Hematopoietic multipotent progenitor cell treated with erythropoietin and hydrocortisone succinate and interleukin-3 and kit ligand, for 15 days (in vitro differentiated cells): ENCODE results near the gene ESRRA.
"Not testable (repeated sequence)": the region's sequence is repeated elsewhere in the genome, so short reads cannot be mapped to it uniquely, and the experiment has no call there.

ENCODE experiments used
- DNase-seq: peaks from one replicate; pipeline ENCODE4 v3.0.0-alpha.2; 2015; ENCODE audit warnings: low spot score

Gene ESRRA

DNA sequence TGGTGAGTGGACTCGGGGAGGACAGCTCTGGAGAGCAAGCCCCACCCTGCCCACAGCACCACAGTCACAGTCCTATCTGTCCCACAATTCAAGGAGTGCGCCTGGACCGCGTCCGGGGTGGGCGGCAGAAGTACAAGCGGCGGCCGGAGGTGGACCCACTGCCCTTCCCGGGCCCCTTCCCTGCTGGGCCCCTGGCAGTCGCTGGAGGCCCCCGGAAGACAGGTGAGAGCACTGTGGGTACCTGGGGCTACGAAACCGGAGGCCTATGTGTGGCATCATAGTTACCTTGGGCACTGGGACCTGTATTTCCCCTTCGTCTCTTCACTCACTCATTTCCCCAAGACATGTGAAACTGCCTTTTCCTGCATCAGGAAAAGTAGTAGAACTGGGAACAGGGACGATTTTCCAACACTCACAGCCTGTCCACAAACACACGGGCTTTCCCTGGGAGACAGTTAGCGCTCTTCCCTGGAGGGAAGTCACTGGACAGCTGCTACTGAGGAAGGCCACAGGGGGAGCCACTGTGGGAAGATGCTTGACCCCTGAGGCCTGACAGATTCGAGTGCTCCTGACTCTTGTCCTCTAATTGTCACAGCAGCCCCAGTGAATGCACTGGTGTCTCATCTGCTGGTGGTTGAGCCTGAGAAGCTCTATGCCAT is 9.0 kb downstream of the ESRRA start:
- DNase-seq: no peak

DNA sequence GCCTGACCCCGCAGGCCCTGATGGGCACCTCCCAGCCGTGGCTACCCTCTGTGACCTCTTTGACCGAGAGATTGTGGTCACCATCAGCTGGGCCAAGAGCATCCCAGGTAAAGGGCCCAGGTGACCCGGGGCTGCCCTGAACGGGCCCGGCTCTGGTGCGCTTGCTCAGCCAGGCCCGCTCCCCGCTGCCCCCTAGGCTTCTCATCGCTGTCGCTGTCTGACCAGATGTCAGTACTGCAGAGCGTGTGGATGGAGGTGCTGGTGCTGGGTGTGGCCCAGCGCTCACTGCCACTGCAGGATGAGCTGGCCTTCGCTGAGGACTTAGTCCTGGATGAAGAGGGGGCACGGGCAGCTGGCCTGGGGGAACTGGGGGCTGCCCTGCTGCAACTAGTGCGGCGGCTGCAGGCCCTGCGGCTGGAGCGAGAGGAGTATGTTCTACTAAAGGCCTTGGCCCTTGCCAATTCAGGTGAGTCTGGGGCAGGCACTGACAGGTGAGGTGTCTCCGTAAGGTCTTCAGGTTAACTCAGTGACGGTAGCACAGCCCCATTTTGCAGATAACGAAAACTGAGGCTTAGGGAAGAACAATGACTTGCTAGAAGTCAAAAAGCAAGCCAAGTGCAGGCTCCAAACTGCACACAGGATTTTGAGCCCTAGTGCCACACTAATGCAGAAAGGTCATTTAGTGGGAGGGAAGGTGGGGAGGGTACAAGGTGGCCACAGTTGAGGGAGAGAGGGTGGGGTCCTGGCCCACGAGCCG is 9.7 kb downstream of the ESRRA start:
- no peak for DNase-seq

DNA sequence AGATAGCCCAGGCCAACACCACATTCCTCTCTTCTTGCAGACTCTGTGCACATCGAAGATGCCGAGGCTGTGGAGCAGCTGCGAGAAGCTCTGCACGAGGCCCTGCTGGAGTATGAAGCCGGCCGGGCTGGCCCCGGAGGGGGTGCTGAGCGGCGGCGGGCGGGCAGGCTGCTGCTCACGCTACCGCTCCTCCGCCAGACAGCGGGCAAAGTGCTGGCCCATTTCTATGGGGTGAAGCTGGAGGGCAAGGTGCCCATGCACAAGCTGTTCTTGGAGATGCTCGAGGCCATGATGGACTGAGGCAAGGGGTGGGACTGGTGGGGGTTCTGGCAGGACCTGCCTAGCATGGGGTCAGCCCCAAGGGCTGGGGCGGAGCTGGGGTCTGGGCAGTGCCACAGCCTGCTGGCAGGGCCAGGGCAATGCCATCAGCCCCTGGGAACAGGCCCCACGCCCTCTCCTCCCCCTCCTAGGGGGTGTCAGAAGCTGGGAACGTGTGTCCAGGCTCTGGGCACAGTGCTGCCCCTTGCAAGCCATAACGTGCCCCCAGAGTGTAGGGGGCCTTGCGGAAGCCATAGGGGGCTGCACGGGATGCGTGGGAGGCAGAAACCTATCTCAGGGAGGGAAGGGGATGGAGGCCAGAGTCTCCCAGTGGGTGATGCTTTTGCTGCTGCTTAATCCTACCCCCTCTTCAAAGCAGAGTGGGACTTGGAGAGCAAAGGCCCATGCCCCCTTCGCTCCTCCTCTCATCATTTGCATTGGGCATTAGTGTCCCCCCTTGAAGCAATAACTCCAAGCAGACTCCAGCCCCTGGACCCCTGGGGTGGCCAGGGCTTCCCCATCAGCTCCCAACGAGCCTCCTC is 10.6 kb downstream of the ESRRA start:
- DNase-seq: not testable (repeated sequence)

DNA sequence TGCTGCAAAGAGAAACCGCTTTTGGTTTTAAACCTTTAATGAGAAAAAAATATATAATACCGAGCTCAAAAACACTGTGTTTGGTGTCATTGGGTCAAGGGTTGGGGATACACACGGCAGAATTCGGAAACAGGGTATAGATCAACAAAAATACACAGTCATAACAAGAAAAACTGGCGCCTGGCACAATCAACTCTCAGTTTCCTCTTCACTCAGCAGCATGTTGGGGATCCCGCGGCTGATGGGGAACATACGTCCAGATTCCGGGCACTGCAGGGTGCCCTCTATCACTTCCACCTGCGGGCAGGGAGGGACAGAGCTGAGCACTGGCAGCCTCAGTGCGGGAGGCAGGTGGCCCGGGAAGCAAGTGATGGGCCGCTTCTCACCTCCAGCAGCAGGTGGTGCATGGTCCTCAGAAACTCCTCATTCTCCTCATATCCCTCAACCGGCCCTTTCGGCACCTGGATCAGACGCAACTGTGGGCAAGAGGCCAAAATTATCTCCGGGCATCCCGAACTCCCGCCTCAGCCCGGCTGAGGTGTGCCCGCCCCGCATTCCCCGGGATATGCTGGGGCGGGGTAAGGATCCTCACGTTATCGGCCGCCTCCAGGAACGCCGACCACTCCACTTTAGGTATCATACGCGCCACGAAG is 11.5 kb downstream of the ESRRA start:
- peak; percentile 54 for DNase-seq

DNA sequence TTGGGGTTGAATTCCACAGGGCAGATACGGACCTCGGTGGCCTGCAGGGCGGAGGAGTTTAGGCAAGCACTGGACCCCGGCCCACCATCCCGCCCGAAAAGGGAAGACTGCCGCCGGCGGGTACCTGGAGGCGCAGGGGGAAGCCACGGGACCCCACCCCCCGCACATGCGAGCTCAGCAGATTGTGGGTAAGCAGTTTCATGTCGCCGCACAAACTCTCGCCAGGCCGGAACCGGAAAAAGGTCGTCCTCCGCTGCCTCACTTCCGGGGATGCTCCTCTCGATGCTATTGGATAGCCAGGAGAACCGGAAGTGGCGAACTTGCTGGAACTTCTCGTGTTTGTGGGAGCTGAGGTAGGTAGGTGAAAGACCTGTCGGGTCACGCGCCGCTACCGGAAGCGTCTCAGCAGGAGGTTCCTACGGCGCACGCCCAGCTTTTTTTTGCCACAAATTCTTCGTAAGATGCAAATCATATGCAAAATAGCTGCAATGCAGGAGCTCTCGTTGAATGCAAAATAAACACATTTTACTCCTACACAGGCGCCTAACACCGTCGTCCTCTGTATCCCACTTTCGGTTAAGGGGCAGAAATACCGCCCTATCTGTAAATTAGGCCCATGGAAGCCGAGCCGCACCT is 12.1 kb downstream of the ESRRA start, which contains the start of gene TRMT112:
Gene TRMT112 (minus strand): TSS at position 235 of the 636 bp plus-strand sequence. CDS start 33 bp downstream, at position 202.
- peak; percentile 97 for DNase-seq

DNA sequence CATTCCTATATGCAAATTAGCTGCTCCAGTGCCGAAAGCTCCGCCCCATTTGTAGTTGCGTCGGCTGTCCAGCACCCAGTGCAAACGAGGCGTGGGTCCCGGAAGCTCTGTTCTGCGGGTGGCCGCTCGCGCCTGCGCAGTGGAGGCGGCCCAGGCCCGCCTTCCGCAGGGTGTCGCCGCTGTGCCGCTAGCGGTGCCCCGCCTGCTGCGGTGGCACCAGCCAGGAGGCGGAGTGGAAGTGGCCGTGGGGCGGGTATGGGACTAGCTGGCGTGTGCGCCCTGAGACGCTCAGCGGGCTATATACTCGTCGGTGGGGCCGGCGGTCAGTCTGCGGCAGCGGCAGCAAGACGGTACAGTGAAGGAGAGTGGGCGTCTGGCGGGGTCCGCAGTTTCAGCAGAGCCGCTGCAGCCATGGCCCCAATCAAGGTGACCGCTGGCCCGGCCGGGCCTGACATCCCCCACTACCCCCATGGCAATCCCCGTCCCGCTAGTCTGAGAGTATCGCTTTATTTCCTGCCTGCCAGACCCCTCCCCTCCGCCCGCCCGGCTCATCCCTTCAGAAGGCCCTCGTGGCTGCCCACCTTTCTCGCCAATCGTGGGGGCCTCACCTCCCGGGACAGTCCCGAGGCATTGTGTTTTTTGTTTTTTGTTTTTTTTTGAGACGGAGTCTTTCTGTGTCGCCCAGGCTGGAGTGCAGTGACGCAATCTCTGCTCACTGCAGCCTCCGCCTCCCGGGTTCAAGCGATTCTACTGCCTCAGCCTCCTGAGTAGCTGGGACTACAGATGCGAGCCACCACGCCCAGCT is 12.8 kb downstream of the ESRRA start, which contains the start of gene PRDX5:
Gene PRDX5 (plus strand): TSS at position 161 of the 805 bp plus-strand sequence. CDS start 95 bp downstream, at position 256.
- DNase-seq: peak; percentile 99

DNA sequence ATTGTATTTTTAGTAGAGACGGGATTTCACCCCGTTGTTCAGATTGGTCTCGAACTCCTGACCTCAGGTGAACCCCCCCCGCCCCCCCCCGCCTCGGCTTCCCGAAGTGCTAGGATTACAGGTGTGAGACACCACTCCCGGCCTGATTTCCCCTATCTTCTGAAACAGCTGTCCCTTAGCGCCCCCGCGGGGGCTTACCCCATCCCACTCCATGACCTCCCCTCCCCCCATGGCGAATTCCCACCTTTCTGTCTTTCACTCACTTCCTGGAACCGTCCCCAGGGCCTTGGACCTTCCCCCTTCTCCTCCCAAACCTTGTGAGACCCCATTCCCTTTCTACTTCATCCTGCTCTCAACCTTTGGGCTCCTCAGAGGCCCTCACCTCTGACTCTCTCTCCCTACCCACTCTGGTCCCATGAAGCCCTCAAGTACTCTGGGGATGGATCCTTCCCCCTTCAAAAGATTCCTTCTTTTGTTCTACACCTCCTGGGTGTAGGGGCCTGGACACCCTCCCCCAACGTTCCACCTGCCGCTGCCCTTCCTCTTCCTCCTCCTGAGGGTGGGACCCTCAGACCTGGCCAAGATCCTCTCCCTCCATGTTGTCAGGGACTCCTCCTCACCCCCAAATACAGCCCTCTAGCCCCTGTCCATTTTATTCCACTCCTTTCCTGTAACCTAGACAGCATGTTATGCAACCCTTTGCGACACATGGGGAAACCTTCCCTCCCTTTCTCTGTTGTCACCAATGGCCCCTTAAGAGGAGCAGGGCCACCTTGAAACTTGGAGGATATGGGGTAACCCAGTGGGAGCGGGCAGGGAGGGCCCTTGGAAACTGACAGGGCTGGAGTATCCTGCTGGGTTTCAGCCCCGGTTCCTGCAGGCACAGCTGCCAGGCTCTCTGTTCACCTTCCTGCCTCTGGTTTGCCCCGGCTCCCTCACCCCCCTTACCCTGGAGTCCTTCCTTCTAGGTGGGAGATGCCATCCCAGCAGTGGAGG is 13.7 kb downstream of the ESRRA start:
- peak; percentile 15 for DNase-seq

DNA sequence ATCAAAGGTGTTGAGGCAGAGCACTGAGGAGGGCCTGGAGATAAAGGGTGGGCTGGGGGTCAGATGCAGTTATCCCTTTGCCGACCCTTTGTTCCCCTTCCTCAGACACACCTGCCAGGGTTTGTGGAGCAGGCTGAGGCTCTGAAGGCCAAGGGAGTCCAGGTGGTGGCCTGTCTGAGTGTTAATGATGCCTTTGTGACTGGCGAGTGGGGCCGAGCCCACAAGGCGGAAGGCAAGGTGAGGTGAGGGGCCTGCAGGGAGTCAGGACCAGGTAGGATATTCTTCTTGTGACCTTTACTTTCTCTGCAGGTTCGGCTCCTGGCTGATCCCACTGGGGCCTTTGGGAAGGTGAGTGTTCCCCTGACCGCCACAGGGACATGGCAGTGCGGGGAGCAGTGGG is 15.2 kb downstream of the ESRRA start:
- DNase-seq: no peak

DNA sequence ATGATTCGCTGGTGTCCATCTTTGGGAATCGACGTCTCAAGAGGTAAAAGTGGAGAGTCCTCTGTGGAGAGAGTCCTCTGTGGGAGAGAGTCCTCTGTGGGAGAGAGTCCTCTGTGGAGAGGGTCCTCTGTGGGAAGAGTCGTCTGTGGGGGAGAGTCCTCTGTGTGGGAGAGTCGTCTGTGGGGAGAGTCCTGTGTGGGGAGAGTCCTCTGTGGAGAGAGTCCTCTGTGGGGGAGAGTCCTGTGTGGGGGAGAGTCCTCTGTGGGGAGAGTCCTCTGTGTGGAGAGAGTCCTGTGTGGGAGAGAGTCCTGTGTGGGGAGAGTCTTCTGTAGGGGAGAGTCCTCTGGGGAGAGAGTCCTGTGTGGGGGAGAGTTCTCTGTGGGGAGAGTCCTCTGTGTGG is 15.7 kb downstream of the ESRRA start:
- DNase-seq: no peak

DNA sequence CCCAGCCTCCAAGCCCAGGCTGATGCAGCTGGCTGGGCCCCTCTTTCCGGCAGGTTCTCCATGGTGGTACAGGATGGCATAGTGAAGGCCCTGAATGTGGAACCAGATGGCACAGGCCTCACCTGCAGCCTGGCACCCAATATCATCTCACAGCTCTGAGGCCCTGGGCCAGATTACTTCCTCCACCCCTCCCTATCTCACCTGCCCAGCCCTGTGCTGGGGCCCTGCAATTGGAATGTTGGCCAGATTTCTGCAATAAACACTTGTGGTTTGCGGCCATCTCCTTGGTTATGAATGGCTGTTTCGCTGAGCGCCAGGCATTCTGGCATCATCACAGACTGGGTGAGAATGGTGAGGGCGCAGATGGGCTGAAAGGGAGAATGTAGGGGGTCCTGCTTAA is 16.2 kb downstream of the ESRRA start:
- DNase-seq: peak; percentile 54

DNA sequence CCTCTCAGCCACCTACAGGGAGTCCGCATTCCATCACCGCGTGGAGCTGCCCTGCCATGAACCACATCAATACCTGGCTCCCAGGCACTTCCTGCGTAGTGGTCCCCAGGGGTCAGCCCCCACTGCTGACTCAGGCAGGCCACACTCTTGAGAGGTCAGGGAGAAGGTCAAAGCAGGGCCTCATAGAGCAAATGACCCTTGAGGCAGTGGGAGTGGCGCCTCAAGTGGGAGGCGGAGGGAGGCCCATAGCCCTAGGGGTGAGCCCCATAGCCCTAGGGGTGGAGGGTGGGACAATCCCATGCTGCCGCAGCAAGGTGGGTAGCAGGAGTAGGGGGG is 17.6 kb downstream of the ESRRA start:
- no peak for DNase-seq

DNA sequence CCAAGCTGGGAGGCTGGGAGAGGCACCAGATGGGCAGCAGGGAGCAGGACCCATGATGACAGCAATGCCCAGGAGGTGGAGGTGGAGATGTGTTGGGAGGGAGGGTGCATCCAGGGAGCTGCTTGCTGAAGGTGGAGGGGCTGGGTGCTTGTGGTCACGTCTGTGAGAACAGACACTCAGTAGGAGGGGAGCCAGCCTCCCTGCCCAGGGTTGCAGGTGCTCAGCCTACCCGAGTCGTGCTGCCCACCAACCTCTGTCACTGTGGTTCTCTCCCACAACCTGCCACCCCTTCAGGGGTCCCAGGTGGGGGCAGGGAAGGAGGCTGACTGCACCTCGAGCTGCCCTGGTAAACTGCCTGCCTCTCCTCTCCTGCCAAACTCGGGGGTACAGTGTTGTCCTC is 18.0 kb downstream of the ESRRA start:
- DNase-seq: no peak

DNA sequence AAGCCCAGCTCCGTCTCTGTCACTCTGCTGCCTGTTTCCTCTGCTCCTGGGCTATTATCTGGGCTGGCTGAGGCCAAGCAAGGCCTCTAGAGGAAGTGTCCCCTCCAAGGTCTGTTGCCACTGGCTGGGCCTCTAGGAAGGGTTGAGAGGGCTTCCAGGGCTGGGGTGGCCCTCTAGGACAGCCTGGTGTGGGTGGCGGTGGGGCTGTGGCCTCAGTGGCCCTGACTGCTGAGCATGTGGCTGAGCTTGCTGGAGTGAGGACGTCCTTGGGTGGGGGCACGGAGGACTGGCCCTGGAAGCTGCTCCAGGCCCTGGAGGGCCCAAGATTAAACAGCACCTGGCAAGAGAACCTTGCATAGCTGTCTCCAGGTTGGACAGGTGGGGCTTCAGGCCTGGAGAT is 18.7 kb downstream of the ESRRA start:
- DNase-seq: not testable (repeated sequence)

DNA sequence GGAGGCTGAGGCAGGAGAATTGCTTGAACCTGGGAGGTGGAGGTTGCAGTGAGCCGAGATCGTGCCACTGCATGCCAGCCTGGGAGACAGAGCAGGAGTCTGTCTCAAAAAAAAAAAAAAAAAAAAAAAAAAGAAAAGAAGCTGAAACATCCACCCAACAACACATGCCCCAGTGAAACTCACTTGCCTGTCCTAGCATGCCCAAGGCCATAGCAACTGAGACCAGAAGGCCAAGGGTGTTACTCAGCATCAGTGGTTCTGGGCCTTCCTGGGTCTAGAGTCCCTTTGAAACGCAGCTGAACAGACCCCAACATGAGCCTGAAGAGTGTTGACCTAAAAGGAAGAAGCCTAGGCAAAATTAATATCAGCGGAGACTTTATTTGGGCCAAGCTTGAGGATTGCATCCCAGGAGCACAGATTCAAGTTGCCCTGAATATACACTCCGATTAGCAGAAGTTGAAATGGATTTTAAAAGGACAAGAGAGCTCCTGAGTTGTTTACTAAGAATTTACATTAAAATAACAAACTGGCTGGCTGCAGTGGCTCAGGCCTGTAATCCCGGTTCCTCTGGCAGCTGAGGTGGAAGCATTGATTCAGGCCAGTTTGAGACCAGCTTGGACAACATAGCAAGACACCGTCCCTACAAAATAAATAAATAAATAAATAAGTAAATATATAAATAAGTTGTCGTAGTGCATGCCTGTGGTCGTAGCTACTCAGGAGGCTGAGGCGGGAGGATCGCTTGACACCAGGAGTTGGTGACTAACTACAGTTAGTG is 19.6 kb downstream of the ESRRA start:
- DNase-seq: no peak

DNA sequence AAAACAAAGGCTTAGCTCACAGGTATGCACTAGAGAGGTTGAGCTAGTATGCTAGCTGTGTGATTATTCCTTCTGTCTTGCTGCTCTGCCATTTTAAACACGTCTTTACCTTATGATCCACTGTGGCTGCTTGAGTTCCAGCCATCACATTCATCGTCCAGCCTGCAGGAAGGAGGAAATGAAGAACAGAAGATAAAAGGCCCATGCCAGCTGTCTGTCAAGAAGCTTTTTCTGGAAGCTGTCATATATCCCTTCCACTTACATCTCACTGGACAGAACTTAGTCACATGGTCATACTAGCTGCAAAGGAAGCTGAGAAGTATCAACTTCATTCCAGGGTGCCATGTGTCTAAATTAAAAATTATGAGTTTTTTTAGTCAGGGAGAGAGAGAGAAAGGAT is 22.1 kb downstream of the ESRRA start:
- no peak for DNase-seq

DNA sequence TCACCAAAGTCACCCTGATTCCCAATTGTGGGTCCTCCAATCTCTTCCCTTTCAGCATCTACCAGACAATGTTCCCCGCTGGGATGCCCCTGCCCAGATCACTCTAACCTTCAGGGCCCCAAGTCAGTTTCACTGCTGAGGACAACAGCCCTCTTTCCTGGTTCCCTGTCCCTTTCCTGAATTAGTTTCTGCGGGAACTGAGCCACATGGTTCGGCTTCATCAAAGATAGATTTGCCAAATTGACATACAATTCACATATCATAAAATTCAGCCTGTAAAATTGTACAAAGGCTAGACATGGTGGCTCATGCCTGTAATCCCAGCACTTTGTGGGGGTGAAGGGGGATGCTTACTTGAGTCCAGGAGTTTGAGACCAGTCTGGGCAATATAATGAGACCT is 22.7 kb downstream of the ESRRA start:
- no peak for DNase-seq

DNA sequence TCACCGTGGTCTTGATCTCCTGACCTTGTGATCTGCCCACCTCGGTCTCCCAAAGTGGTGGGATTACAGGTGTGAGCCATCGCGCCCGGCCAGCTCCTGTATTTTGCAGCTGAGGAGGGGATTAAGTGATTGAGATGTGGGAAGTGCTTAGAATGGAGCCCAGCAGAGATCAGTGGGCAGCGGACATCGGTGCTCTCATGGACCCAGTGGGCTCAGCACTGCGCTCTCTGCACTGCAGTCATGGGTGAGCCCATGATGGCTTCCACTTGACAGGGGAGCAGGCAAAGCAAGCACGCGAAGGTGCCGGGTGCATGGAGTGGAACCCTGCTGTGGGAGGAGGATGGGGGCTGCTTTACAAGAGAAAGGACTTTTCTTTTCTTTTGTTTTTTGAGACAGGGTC is 25.6 kb downstream of the ESRRA start:
- no peak for DNase-seq

DNA sequence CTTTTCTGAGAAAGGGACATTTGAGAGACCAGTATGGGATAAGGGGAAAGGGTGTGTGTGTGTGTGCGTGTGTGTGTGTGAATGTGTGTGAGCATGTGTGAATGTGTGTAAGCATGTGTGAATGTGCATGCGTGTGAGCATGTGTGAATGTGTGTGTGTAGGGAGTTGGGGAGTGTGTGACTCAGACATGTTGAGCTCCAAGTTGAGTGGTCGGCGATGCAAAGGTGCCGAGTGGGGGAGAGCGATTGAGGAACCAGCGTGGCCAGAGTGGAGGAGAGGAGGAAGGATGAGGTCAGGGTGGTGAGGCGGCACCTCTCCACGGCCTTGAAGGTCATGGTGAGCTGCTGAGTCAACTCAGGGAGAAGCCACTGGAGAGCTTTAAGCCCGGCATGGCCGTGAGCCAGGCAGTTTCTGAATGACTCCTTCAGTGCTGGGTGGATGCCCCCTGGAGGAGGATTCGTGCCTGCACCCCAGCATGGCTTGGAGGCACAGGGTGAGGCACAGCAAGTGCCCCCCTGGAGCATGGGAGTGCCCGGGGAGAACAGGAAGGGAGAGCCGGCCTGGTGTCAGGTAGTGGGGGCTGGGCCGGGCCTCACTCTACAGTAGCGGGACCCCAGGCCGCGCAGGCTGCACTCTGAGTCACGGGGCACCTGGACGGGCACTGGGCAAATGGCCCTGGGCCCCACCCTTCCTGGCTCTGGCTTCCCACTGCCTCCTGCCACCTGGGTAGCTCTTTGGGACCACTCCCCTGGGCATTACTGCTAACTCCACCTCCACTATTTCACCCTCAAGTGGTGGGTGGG is 26.4 kb downstream of the ESRRA start:
- DNase-seq: peak; percentile 98
